IMR-90 (cell line): ENCODE data around the gene SRC. TPM values are rescaled to one million over a fixed set of nuclear protein-coding genes. Genes with fewer than 3 reads are reported as not detected.

Experiments
- ATAC-seq: fragments of 200-7000 bp; cut with Tn5 transposase; 2 replicates; pipeline ENCODE4 v1.9.1; 2020; ENCODE audit warnings: low read depth, mild to moderate bottlenecking, moderate library complexity
- BruUV-seq: library from RNA; stranded (reverse); fragments of 400-500 nt; replicated peaks from 2 replicates; lab custom pipeline; 2021; lab: Mats Ljungman, UMichigan
- CTCF ChIA-PET: fragments of 300-600 bp; formaldehyde crosslinking; extraction: SDS; loops from one replicate; lab custom pipeline; 2021; ENCODE audit warnings: antibody characterized with exemption; lab: Yijun Ruan, JAX
- POLR2A ChIA-PET: fragments of 300-600 bp; sonication (Branson Sonifier 250); formaldehyde crosslinking; loops from one replicate; lab custom pipeline; 2022; ENCODE audit warnings: antibody characterized with exemption; ENCODE audit not compliant: unreplicated experiment; lab: Charles Lee
- DNase-seq: peaks from one replicate; pipeline ENCODE4 v3.0.0; 2013
- H2AFZ ChIP-seq: replicated peaks from 2 replicates; pipeline ENCODE3; 2013; ENCODE audit warnings: low read length, mild to moderate bottlenecking; ENCODE audit not compliant: poor library complexity
- H2AK5ac ChIP-seq: 2 replicates; pipeline ENCODE4 v1.6.1; 2013; ENCODE audit warnings: low read depth, low read length, inconsistent platforms
- H2AK9ac ChIP-seq: replicated peaks from 2 replicates; pipeline ENCODE3; 2013; ENCODE audit warnings: mild to moderate bottlenecking, low read depth, low read length, moderate library complexity; ENCODE audit not compliant: poor library complexity
- H2BK120ac ChIP-seq: 2 replicates; pipeline ENCODE4 v1.6.1; 2013; ENCODE audit warnings: low read depth, low read length, inconsistent platforms
- H2BK15ac ChIP-seq: 3 replicates; pipeline ENCODE4 v1.6.1; 2013; ENCODE audit warnings: low read depth, low read length, inconsistent platforms
- H2BK20ac ChIP-seq: 2 replicates; pipeline ENCODE4 v1.6.1; 2013; ENCODE audit warnings: low read depth, mild to moderate bottlenecking, inconsistent platforms, low read length, moderate library complexity
- H2BK5ac ChIP-seq: 2 replicates; pipeline ENCODE4 v1.6.1; 2013; ENCODE audit warnings: mild to moderate bottlenecking, low read depth, low read length, inconsistent platforms; ENCODE audit not compliant: poor library complexity, severe bottlenecking
- H3K14ac ChIP-seq: replicated peaks from 2 replicates; pipeline ENCODE4 v1.6.1; 2013; ENCODE audit warnings: low read depth, low read length, inconsistent platforms
- H3K18ac ChIP-seq: 2 replicates; pipeline ENCODE4 v1.6.1; 2013; ENCODE audit warnings: low read depth, low read length, control low read depth
- H3K23ac ChIP-seq: 2 replicates; pipeline ENCODE4 v1.6.1; 2013; ENCODE audit warnings: low read depth, low read length, inconsistent platforms
- H3K27ac ChIP-seq: 2 replicates; pipeline ENCODE4 v1.5.1; 2013; ENCODE audit warnings: mild to moderate bottlenecking, control low read depth, low read length; ENCODE audit not compliant: insufficient read depth
- H3K27me3 ChIP-seq: 2 replicates; pipeline ENCODE4 v1.6.1; 2013; ENCODE audit warnings: low read length; ENCODE audit not compliant: control insufficient read depth, insufficient read depth
- H3K36me3 ChIP-seq: 2 replicates; pipeline ENCODE4 v1.6.1; 2013; ENCODE audit warnings: low read length, mixed read lengths; ENCODE audit not compliant: control insufficient read depth, insufficient read depth
- H3K4ac ChIP-seq: 2 replicates; pipeline ENCODE4 v1.6.1; 2013; ENCODE audit warnings: low read depth, low read length, inconsistent platforms
- H3K4me1 ChIP-seq: 2 replicates; pipeline ENCODE4 v1.6.1; 2013; ENCODE audit warnings: low read length, mixed read lengths; ENCODE audit not compliant: control insufficient read depth, insufficient read depth
- H3K4me2 ChIP-seq: 2 replicates; pipeline ENCODE4 v1.6.1; 2013; ENCODE audit warnings: low read depth, mild to moderate bottlenecking, control low read depth, low read length, moderate library complexity
- H3K4me3 ChIP-seq: 2 replicates; pipeline ENCODE4 v1.5.1; 2013; ENCODE audit warnings: low read depth, mild to moderate bottlenecking, control low read depth, low read length, moderate library complexity; ENCODE audit not compliant: insufficient read depth
- H3K56ac ChIP-seq: 2 replicates; pipeline ENCODE4 v1.6.1; 2013; ENCODE audit warnings: low read length, inconsistent platforms; ENCODE audit not compliant: insufficient read depth; ENCODE audit errors: extremely low read depth
- H3K79me1 ChIP-seq, 2 experiments: 2 replicates each; pipeline ENCODE4 v1.6.1; 2013; ENCODE audit warnings: low read length in 2 of 2, inconsistent platforms in 1 of 2, low read depth in 1 of 2
- H3K9ac ChIP-seq: 2 replicates; pipeline ENCODE4 v1.6.1; 2013; ENCODE audit warnings: low read depth, low read length, control low read depth
- H3K9me1 ChIP-seq: 2 replicates; pipeline ENCODE4 v1.6.1; 2013; ENCODE audit warnings: low read length, inconsistent platforms; ENCODE audit not compliant: insufficient read depth
- H3K9me3 ChIP-seq: 2 replicates; pipeline ENCODE4 v1.6.1; 2013; ENCODE audit warnings: low read length; ENCODE audit not compliant: control insufficient read depth, insufficient read depth
- H4K20me1 ChIP-seq: 2 replicates; pipeline ENCODE4 v1.6.1; 2013; ENCODE audit warnings: low read length, inconsistent platforms; ENCODE audit not compliant: insufficient read depth
- H4K5ac ChIP-seq: 2 replicates; pipeline ENCODE4 v1.6.1; 2013; ENCODE audit warnings: mild to moderate bottlenecking, low read depth, low read length, control low read depth
- H4K8ac ChIP-seq, 2 experiments: 2 replicates each; pipeline ENCODE4 v1.6.1; 2013; ENCODE audit warnings: low read depth in 2 of 2, low read length in 2 of 2, control low read depth in 1 of 2, inconsistent platforms in 1 of 2
- H4K91ac ChIP-seq: 2 replicates; pipeline ENCODE4 v1.6.1; 2013; ENCODE audit warnings: low read depth, low read length, inconsistent platforms; ENCODE audit not compliant: insufficient read depth
- ELK1 ChIP-seq: fragments of 150-350 bp; IDR thresholded peaks from 2 replicates; pipeline ENCODE4 v1.6.1; 2016; ENCODE audit warnings: low read depth, mild to moderate bottlenecking, low read length, moderate library complexity, borderline replicate concordance
- MAZ ChIP-seq: IDR thresholded peaks from 2 replicates; pipeline ENCODE4 v1.6.1; 2012; ENCODE audit warnings: low read depth, mild to moderate bottlenecking, low read length, improper control_type of control experiment, moderate library complexity, borderline replicate concordance
- MXI1 ChIP-seq: IDR thresholded peaks from 2 replicates; pipeline ENCODE4 v1.6.1; 2012; ENCODE audit warnings: low read depth, mild to moderate bottlenecking, low read length, moderate library complexity, borderline replicate concordance
- NFE2L2 ChIP-seq: fragments of 150-350 bp; IDR thresholded peaks from 2 replicates; pipeline ENCODE4 v1.6.1; 2016; ENCODE audit warnings: low read depth, mild to moderate bottlenecking, low read length
- RFX5 ChIP-seq: IDR thresholded peaks from 2 replicates; pipeline ENCODE4 v1.8.0; 2012; ENCODE audit warnings: low read depth, mild to moderate bottlenecking, low read length, moderate library complexity
- WGBS, 2 experiments: methylation state at CpG; one replicate each; pipeline versions ENCODE4 v1.1.5 to v1.1.7; 2013; ENCODE audit warnings: missing lambda C conversion rate in 2 of 2; ENCODE audit not compliant: insufficient read length in 1 of 2; ENCODE audit errors: extremely low coverage in 2 of 2; 5-methylcytosine and 5-hydroxymethylcytosine counted together
- dilution Hi-C: fragments of 300-500 bp; cut with HindIII; formaldehyde crosslinking; loops from one replicate; pipeline ENCODE4 v1.14.3; 2018; ENCODE audit warnings: low sequenced_read_pairs; ENCODE audit not compliant: unreplicated experiment
- in situ Hi-C: fragments of 300-500 bp; cut with MboI; formaldehyde crosslinking; loops from 3 replicates; pipeline ENCODE4 v1.14.3; 2019; ENCODE audit warnings: low sequenced_read_pairs, inconsistent platforms, mixed read lengths
- intact Hi-C: fragments of 100-400 bp; cut with micrococcal nuclease; formaldehyde crosslinking; loops from 2 replicates; pipeline ENCODE4 v1.10.0; 2022
- polyA plus RNA-seq, 3 experiments: library from polyadenylated mRNA; depleted of rRNA; stranded (reverse); fragments of >200 nt; gene quantifications; 2 replicates each; pipeline ENCODE4 v1.2.3, GENCODE V29; 2012; ENCODE audit warnings: low replicate concordance in 1 of 3
- total RNA-seq: library from RNA; depleted of rRNA; stranded (reverse); fragments of >200 nt; gene quantifications from 2 replicates; pipeline ENCODE4 v1.2.3, GENCODE V29; 2012

Gene SRC
- total and polyA plus RNA-seq, 2 of the 4 experiments (the other 2 are of a cell fraction): 7.0 to 24.2 TPM

DNA sequence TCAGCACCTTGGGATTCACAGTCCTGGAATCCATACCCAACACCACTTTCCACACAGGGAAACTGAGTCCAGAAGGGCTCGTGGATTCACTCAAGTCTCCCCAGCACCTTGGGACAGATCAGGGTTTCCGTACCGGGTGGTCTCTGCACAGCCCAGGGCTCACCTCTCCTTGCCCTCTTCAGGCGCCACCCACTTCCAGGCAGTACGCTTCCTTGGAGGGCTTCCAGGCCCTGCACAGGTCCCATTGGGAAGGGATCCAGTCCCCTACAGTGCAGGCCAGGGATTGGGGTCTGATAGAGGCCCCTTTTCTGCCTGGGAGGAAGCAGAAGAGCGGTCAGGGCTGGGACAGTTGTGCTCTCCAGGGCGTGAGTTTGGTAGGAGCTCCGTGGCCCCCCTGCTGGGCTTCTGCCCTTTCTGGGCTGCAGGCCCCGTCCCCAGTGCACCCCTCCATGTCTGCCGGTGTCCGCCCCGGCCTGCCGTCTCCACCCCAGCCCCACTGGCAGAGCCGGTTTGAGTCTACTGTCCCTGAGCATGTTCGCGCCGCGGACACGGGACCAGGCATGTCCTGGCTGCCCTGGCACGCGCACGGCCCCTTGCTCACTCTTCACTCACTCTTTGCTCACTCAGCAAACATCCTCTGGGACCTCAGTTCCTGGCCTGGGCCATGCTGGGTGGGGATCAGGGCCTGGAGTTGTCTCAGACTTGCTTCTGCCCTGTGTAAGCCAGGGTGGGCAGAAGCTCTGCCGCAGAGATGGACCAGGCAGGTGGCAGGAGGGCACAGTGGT lies 12.6 kb downstream of the SRC start:
- no peak overlapping the region for H2AK5ac ChIP-seq
- H3K18ac ChIP-seq: no peak overlapping the region
- H2BK120ac ChIP-seq: no peak overlapping the region
- H3K56ac ChIP-seq: no peak overlapping the region
- H3K36me3 ChIP-seq: peaks cover 7% of the 10 kb centered on the region
- no peaks in the 10 kb centered on the region for H3K9me3 ChIP-seq
- peaks cover 5% of the 10 kb centered on the region for H3K4me1 ChIP-seq
- no peak overlapping the region for H4K5ac ChIP-seq
- TF ChIP-seq MAZ (no peak), MXI1 (no peak), ELK1 (no peak), NFE2L2 (no peak), RFX5 (no peak)
- dilution Hi-C loops (no loop called here), in situ Hi-C loops (no loop called here), intact Hi-C loops (no loop called here)
- H3K9ac ChIP-seq: no peak overlapping the region
- no peak overlapping the region for H2AFZ ChIP-seq
- H3K23ac ChIP-seq: no peak overlapping the region
- POLR2A ChIA-PET: no interaction called here
- no peak overlapping the region for H3K4me3 ChIP-seq
- H3K4ac ChIP-seq: no peak overlapping the region
- H4K20me1 ChIP-seq: peaks cover 90% of the 10 kb centered on the region
- no peak overlapping the region for H4K8ac ChIP-seq
- H4K91ac ChIP-seq: no peak overlapping the region
- H2BK20ac ChIP-seq: no peak overlapping the region
- H2BK15ac ChIP-seq: no peak overlapping the region
- H2AK9ac ChIP-seq: peak overlapping the region; percentile 19
- no peak overlapping the region for H3K4me2 ChIP-seq
- DNase-seq (no peak), ATAC-seq (no peak)
- CTCF ChIA-PET: no interaction called here
- 85% methylated on average over 14 of the region's 23 CpGs; no CpG with 5 or more reads in 1 of the 2 experiments for WGBS, 2 experiments
- H3K14ac ChIP-seq: no peak overlapping the region
- no peak overlapping the region for H3K27ac ChIP-seq
- H3K9me1 ChIP-seq: peaks cover 18% of the 10 kb centered on the region
- H2BK5ac ChIP-seq: no peak overlapping the region
- no peaks in the 10 kb centered on the region for H3K27me3 ChIP-seq
- no TSS peak for BruUV-seq
- H3K79me1 ChIP-seq: peaks cover 32 to 92% of the 10 kb centered on the region in 2 experiments
